ENCODE data around the gene TBXAS1.
"Not testable (repeated sequence)": the region's sequence is repeated elsewhere in the genome, so short reads cannot be mapped to it uniquely, and the experiment has no call there.

The TBXAS1 gene

GRCh38 chr7:139838876-139839275 lies 9.8 kb downstream of the TBXAS1 start:
- Histone ChIP-seq H3K27me3 (ENCODE audit: control insufficient read depth in 5 of 5, insufficient read depth in 4 of 5, low read length in 5 of 5) (no peaks in the 10 kb centered on the region), H3K9me3 (ENCODE audit: control insufficient read depth in 5 of 5, low read length in 5 of 5) (peaks cover 0 to 6% (median 0%) of the 10 kb centered on the region in 5 donors), H3K27ac (ENCODE audit: low read depth, low read length) (no peak overlapping the region), H3K4me3 (ENCODE audit: low read depth in 1 of 5, low read length in 5 of 5) (no peak overlapping the region), H3K9ac (ENCODE audit: low read length in 5 of 5) (no peak overlapping the region), H3K36me3 (ENCODE audit: control insufficient read depth in 5 of 5, insufficient read depth in 5 of 5, low read length in 5 of 5) (no peaks in the 10 kb centered on the region), H3K4me1 (ENCODE audit: control insufficient read depth in 5 of 5, insufficient read depth in 5 of 5, low read length in 5 of 5) (peaks cover 0 to 7% (median 0%) of the 10 kb centered on the region in 5 donors)

GRCh38 chr7:139840776-139841175 lies 11.7 kb downstream of the TBXAS1 start:
- Histone ChIP-seq H3K27ac (ENCODE audit: low read depth, low read length) (no peak overlapping the region), H3K4me1 (ENCODE audit: control insufficient read depth in 5 of 5, insufficient read depth in 5 of 5, low read length in 5 of 5) (peaks cover 0 to 7% (median 0%) of the 10 kb centered on the region in 5 donors), H3K27me3 (ENCODE audit: control insufficient read depth in 5 of 5, insufficient read depth in 4 of 5, low read length in 5 of 5) (no peaks in the 10 kb centered on the region), H3K9ac (ENCODE audit: low read length in 5 of 5) (no peak overlapping the region), H3K4me3 (ENCODE audit: low read depth in 1 of 5, low read length in 5 of 5) (no peak overlapping the region), H3K9me3 (ENCODE audit: control insufficient read depth in 5 of 5, low read length in 5 of 5) (peaks cover 0 to 6% (median 0%) of the 10 kb centered on the region in 5 donors), H3K36me3 (ENCODE audit: control insufficient read depth in 5 of 5, insufficient read depth in 5 of 5, low read length in 5 of 5) (no peaks in the 10 kb centered on the region)

DNA sequence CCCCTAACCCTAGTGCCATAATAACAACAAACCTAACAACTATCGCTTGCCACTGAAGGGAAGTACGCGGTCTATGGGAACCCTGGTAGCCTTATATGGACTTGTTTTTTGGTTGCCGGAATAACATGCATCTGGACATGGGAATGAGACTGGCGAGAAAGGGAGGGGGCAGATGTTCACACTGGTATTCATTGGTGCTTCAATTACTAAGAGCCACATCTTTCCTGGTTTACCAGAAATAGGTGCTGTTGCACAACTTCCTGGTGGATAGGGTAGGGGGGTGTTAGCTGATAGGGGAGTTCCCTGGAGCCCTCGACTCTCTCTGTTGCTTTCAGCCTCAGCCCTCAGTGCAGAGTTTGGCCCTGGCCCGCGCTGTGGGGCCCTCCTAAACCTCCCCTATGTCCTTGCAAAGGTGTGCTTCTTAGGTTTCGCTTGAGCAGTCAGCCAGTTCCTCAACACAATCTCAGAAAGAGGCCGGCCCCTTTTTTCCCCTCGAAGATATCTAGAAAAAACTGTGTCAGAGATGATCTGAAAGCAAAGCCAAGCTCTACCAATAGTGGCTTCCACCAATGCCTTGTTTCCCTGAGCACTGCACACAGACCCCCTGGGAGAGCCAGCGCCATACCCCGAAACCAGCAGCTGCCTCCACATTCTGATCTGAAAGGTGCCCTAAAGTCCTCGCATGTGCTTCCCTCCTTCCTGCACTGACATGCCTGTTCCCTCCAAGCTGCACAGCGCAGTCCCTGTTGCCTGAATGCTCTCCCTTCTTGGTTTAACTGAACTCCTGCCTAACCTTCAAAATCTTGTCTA lies 13.5 kb downstream of the TBXAS1 start:
- Histone ChIP-seq H3K9me3 (ENCODE audit: control insufficient read depth in 5 of 5, low read length in 5 of 5) (no peaks in the 10 kb centered on the region), H3K36me3 (ENCODE audit: control insufficient read depth in 5 of 5, insufficient read depth in 5 of 5, low read length in 5 of 5) (no peaks in the 10 kb centered on the region), H3K4me1 (ENCODE audit: control insufficient read depth in 5 of 5, insufficient read depth in 5 of 5, low read length in 5 of 5) (peaks cover 0 to 7% (median 0%) of the 10 kb centered on the region in 5 donors), H3K4me3 (ENCODE audit: low read depth in 1 of 5, low read length in 5 of 5) (peak overlapping the region in 3 of 5 donors; percentile 29 to 35 (median 33)), H3K27me3 (ENCODE audit: control insufficient read depth in 5 of 5, insufficient read depth in 4 of 5, low read length in 5 of 5) (no peaks in the 10 kb centered on the region), H3K27ac (ENCODE audit: low read depth, low read length) (no peak overlapping the region), H3K9ac (ENCODE audit: low read length in 5 of 5) (no peak overlapping the region)

GRCh38 chr7:139843211-139843537 lies 14.1 kb downstream of the TBXAS1 start:
- not testable (repeated sequence) for H3K9me3 ChIP-seq (ENCODE audit: control insufficient read depth in 5 of 5, low read length in 5 of 5); H3K36me3 ChIP-seq (ENCODE audit: control insufficient read depth in 5 of 5, insufficient read depth in 5 of 5, low read length in 5 of 5); H3K27ac ChIP-seq (ENCODE audit: low read depth, low read length); H3K9ac ChIP-seq (ENCODE audit: low read length in 5 of 5); H3K27me3 ChIP-seq (ENCODE audit: control insufficient read depth in 5 of 5, insufficient read depth in 4 of 5, low read length in 5 of 5); H3K4me3 ChIP-seq (ENCODE audit: low read depth in 1 of 5, low read length in 5 of 5); H3K4me1 ChIP-seq (ENCODE audit: control insufficient read depth in 5 of 5, insufficient read depth in 5 of 5, low read length in 5 of 5)

- Histone ChIP-seq H3K9ac (ENCODE audit: low read length in 5 of 5) (no peak overlapping the region), H3K4me1 (ENCODE audit: control insufficient read depth in 5 of 5, insufficient read depth in 5 of 5, low read length in 5 of 5) (peaks cover 0 to 7% (median 0%) of the 10 kb centered on the region in 5 donors), H3K4me3 (ENCODE audit: low read depth in 1 of 5, low read length in 5 of 5) (no peak overlapping the region), H3K27me3 (ENCODE audit: control insufficient read depth in 5 of 5, insufficient read depth in 4 of 5, low read length in 5 of 5) (no peaks in the 10 kb centered on the region), H3K36me3 (ENCODE audit: control insufficient read depth in 5 of 5, insufficient read depth in 5 of 5, low read length in 5 of 5) (no peaks in the 10 kb centered on the region), H3K9me3 (ENCODE audit: control insufficient read depth in 5 of 5, low read length in 5 of 5) (peaks cover 0 to 4% (median 0%) of the 10 kb centered on the region in 5 donors), H3K27ac (ENCODE audit: low read depth, low read length) (no peak overlapping the region)
These were observed 15.8 kb downstream of the TBXAS1 start for GRCh38 chr7:139844779-139845442.

GRCh38 chr7:139845443-139845805 lies 16.4 kb downstream of the TBXAS1 start:
- Histone ChIP-seq H3K9me3 (ENCODE audit: control insufficient read depth in 5 of 5, low read length in 5 of 5) (peaks cover 0 to 4% (median 0%) of the 10 kb centered on the region in 5 donors), H3K9ac (ENCODE audit: low read length in 5 of 5) (no peak overlapping the region), H3K4me3 (ENCODE audit: low read depth in 1 of 5, low read length in 5 of 5) (no peak overlapping the region)

GRCh38 chr7:139846297-139846696 lies 17.2 kb downstream of the TBXAS1 start:
- H3K27ac ChIP-seq (ENCODE audit: low read depth, low read length): no peak overlapping the region
- H3K4me1 ChIP-seq (ENCODE audit: control insufficient read depth in 5 of 5, insufficient read depth in 5 of 5, low read length in 5 of 5): peaks cover 0 to 7% (median 0%) of the 10 kb centered on the region in 5 donors
- peaks cover 0 to 4% (median 0%) of the 10 kb centered on the region in 5 donors for H3K9me3 ChIP-seq (ENCODE audit: control insufficient read depth in 5 of 5, low read length in 5 of 5)
- no peak overlapping the region for H3K4me3 ChIP-seq (ENCODE audit: low read depth in 1 of 5, low read length in 5 of 5)
- H3K36me3 ChIP-seq (ENCODE audit: control insufficient read depth in 5 of 5, insufficient read depth in 5 of 5, low read length in 5 of 5): no peaks in the 10 kb centered on the region
- no peaks in the 10 kb centered on the region for H3K27me3 ChIP-seq (ENCODE audit: control insufficient read depth in 5 of 5, insufficient read depth in 4 of 5, low read length in 5 of 5)
- no peak overlapping the region for H3K9ac ChIP-seq (ENCODE audit: low read length in 5 of 5)

More at GRCh38 chr7:139845443-139845805, 16.4 kb downstream of the TBXAS1 start:
- Histone ChIP-seq H3K27ac (ENCODE audit: low read depth, low read length) (no peak overlapping the region), H3K36me3 (ENCODE audit: control insufficient read depth in 5 of 5, insufficient read depth in 5 of 5, low read length in 5 of 5) (no peaks in the 10 kb centered on the region), H3K4me1 (ENCODE audit: control insufficient read depth in 5 of 5, insufficient read depth in 5 of 5, low read length in 5 of 5) (peaks cover 0 to 7% (median 0%) of the 10 kb centered on the region in 5 donors), H3K27me3 (ENCODE audit: control insufficient read depth in 5 of 5, insufficient read depth in 4 of 5, low read length in 5 of 5) (no peaks in the 10 kb centered on the region)

GRCh38 chr7:139848274-139848673 lies 19.2 kb downstream of the TBXAS1 start:
- no peaks in the 10 kb centered on the region for H3K36me3 ChIP-seq (ENCODE audit: control insufficient read depth in 5 of 5, insufficient read depth in 5 of 5, low read length in 5 of 5)
- no peak overlapping the region for H3K27ac ChIP-seq (ENCODE audit: low read depth, low read length)
- no peak overlapping the region for H3K9ac ChIP-seq (ENCODE audit: low read length in 5 of 5)
- no peak overlapping the region for H3K4me3 ChIP-seq (ENCODE audit: low read depth in 1 of 5, low read length in 5 of 5)
- H3K9me3 ChIP-seq (ENCODE audit: control insufficient read depth in 5 of 5, low read length in 5 of 5): peaks cover 0 to 4% (median 0%) of the 10 kb centered on the region in 5 donors
- peaks cover 0 to 4% (median 0%) of the 10 kb centered on the region in 5 donors for H3K4me1 ChIP-seq (ENCODE audit: control insufficient read depth in 5 of 5, insufficient read depth in 5 of 5, low read length in 5 of 5)
- H3K27me3 ChIP-seq (ENCODE audit: control insufficient read depth in 5 of 5, insufficient read depth in 4 of 5, low read length in 5 of 5): no peaks in the 10 kb centered on the region

- Histone ChIP-seq H3K4me1 (ENCODE audit: control insufficient read depth in 5 of 5, insufficient read depth in 5 of 5, low read length in 5 of 5) (peaks cover 0 to 24% (median 10%) of the 10 kb centered on the region in 5 donors), H3K9me3 (ENCODE audit: control insufficient read depth in 5 of 5, low read length in 5 of 5) (peaks cover 0 to 4% (median 0%) of the 10 kb centered on the region in 5 donors), H3K4me3 (ENCODE audit: low read depth in 1 of 5, low read length in 5 of 5) (no peak overlapping the region), H3K36me3 (ENCODE audit: control insufficient read depth in 5 of 5, insufficient read depth in 5 of 5, low read length in 5 of 5) (no peaks in the 10 kb centered on the region), H3K9ac (ENCODE audit: low read length in 5 of 5) (no peak overlapping the region), H3K27ac (ENCODE audit: low read depth, low read length) (no peak overlapping the region), H3K27me3 (ENCODE audit: control insufficient read depth in 5 of 5, insufficient read depth in 4 of 5, low read length in 5 of 5) (no peaks in the 10 kb centered on the region)
These were observed 21.8 kb downstream of the TBXAS1 start for GRCh38 chr7:139850906-139851305.

DNA sequence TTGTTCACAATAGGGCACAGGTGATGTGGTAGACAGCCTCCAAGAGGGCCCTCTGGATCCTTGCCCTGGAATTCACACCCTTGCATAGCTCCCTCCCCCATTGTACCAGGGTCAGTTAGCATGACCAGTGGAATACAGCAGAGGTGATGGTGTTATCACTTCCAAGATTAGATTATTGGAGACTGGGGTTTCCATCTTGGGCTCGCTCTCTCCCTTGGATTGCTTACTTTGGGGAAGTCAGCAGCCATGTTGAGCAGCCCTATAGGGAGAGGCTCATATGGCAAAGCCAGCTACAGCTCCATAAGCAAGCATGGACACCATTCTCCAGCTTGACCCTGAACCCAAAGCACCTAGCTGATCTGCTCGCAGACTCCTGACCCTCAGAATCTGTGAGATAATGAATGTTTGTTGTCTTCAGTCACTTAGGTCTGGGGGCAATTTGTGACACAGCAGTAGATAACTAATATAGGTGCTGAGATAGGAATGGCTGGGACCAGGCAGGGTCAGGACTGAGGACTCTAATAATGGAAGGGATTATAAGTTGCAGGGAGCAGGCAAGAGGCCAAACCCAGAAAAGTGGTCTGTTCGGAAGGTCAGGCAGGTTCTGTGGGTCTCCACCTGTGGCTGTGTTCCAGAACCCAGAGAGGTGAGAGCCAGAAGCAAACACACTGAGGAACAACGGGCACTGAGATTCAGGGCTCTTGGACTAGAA lies 22.9 kb downstream of the TBXAS1 start:
- H3K9ac ChIP-seq (ENCODE audit: low read length in 5 of 5): no peak overlapping the region
- H3K27ac ChIP-seq (ENCODE audit: low read depth, low read length): no peak overlapping the region
- no peaks in the 10 kb centered on the region for H3K27me3 ChIP-seq (ENCODE audit: control insufficient read depth in 5 of 5, insufficient read depth in 4 of 5, low read length in 5 of 5)
- H3K4me3 ChIP-seq (ENCODE audit: low read depth in 1 of 5, low read length in 5 of 5): no peak overlapping the region
- H3K9me3 ChIP-seq (ENCODE audit: control insufficient read depth in 5 of 5, low read length in 5 of 5): peaks cover 0 to 4% (median 0%) of the 10 kb centered on the region in 5 donors
- peaks cover 0 to 31% (median 10%) of the 10 kb centered on the region in 5 donors for H3K4me1 ChIP-seq (ENCODE audit: control insufficient read depth in 5 of 5, insufficient read depth in 5 of 5, low read length in 5 of 5)
- no peaks in the 10 kb centered on the region for H3K36me3 ChIP-seq (ENCODE audit: control insufficient read depth in 5 of 5, insufficient read depth in 5 of 5, low read length in 5 of 5)

Measured in subcutaneous abdominal adipose tissue (tissue), 5 donors.